Heart left ventricle (tissue), 16 donors: ENCODE results near the gene WDR70. TPM values are rescaled to one million over a fixed set of nuclear protein-coding genes. Genes with fewer than 3 reads are reported as not detected.

Source experiments
- ATAC-seq, 4 donors: fragments of 200-7000 bp; cut with Tn5 transposase; one replicate each; pipeline ENCODE4 v1.9.1; 2020 to 2022; ENCODE audit warnings: moderate library complexity in 4 of 4, mild to moderate bottlenecking in 3 of 4, moderate number of reproducible peaks in 1 of 4
- DNase-seq, 5 donors: peaks; one replicate each; pipeline ENCODE4 v3.0.0-alpha.2; 2020
- H3K27ac ChIP-seq, 12 donors: fragments of 200-600 bp; sonication (generic) in 4 of 12; one replicate each; pipeline versions ENCODE4 v1.5.0 to v1.8.0; 2016 to 2022; ENCODE audit warnings: mild to moderate bottlenecking in 2 of 12
- H3K27me3 ChIP-seq, 9 donors: fragments of 200-600 bp; sonication (generic) in 2 of 9; one replicate each; pipeline versions ENCODE4 v1.5.1 to v1.8.0; 2016 to 2022; ENCODE audit warnings: mild to moderate bottlenecking in 3 of 9
- H3K36me3 ChIP-seq, 9 donors: fragments of 200-600 bp; sonication (generic) in 2 of 9; one replicate each; pipeline versions ENCODE4 v1.5.0 to v1.8.0; 2018 to 2022; ENCODE audit warnings: mild to moderate bottlenecking in 2 of 9
- H3K4me1 ChIP-seq, 12 donors: fragments of 200-600 bp; sonication (generic) in 4 of 12; one replicate each; pipeline versions ENCODE4 v1.5.0 to v1.8.0; 2016 to 2022; ENCODE audit warnings: mild to moderate bottlenecking in 3 of 12
- H3K4me3 ChIP-seq, 12 donors: fragments of 200-600 bp; sonication (generic) in 4 of 12; one replicate each; pipeline versions ENCODE4 v1.5.0 to v1.8.0; 2017 to 2022; ENCODE audit warnings: mild to moderate bottlenecking in 9 of 12, moderate library complexity in 4 of 12
- H3K9me3 ChIP-seq, 12 donors: fragments of 200-600 bp; sonication (generic) in 4 of 12; one replicate each; pipeline versions ENCODE4 v1.5.0 to v1.8.0; 2016 to 2022; ENCODE audit warnings: mild to moderate bottlenecking in 1 of 12
- CTCF ChIP-seq, 12 donors: fragments of 200-600 bp; sonication (generic) in 4 of 12; IDR thresholded peaks; one replicate each; pipeline versions ENCODE4 v1.5.0 to v1.8.0; 2018 to 2022; ENCODE audit warnings: antibody characterized with exemption in 12 of 12, mild to moderate bottlenecking in 5 of 12
- POLR2A ChIP-seq, 2 donors: fragments of 450-650 bp; IDR thresholded peaks; one replicate each; pipeline ENCODE4 v1.6.1; 2017; ENCODE audit warnings: antibody characterized with exemption in 2 of 2, mild to moderate bottlenecking in 2 of 2, moderate library complexity in 2 of 2
- WGBS, 4 donors: extraction: QIAGEN DNeasy Blood & Tissue Kit in 2 of 4; methylation state at CpG; one replicate each; pipeline versions ENCODE4 v1.1.5 to v1.1.7; 2013 to 2018; 5-methylcytosine and 5-hydroxymethylcytosine counted together
- intact Hi-C, 10 donors: fragments of 100-400 bp; cut with DNase I; formaldehyde crosslinking; loops; one replicate each; pipeline versions ENCODE4 v1.11.1 to v1.14.2; 2022
- polyA plus RNA-seq, 2 donors: library from polyadenylated mRNA; stranded (reverse); fragments of 200-250 nt; gene quantifications; one replicate each; pipeline ENCODE4 v1.2.3, GENCODE V29; 2013
- total RNA-seq, 9 donors: library from RNA; depleted of rRNA in 2 of 9; stranded (reverse); fragments of >200 nt in 2 of 9; fragmentation: NEBNext Ultra II Directional in 3 of 9; extraction: Animal tissue kit (Norgen Biotek cat#: 25700) in 3 of 9; gene quantifications; one replicate each; pipeline versions ENCODE4 v1.1.0 to v1.2.4, GENCODE V29; 2016 to 2023
- donor health status: ischemic (EF 13 %, LVEDD 7.1; RV severe dilation, severe dysfunction).
- donor health status: healthy with polysubstance abuse.
- donor health status: DM: no; HTN: yes; CAD: no.
- donor health status: DM: no; HTN: no; CAD: no.
- donor health status: ischemic (EF 25% LVEDD 6.9; RV normal size, moderate dysfunction).
- donor health status: ischemic (EF 25% LVEDD 5.7; RV mildly dilated, moderate dysfunction).
- donor health status: healthy.
- donor health status: DM: yes; HTN: yes; CAD: no.
- donor health status: ischemic (EF 35%, LVEDD 5.7; RV mildly dilated, moderate dysfunction).
- donor health status: nonischemic (EF 11% LVEDD 7.7; RV severe dilation, severe dysfunction).
- donor health status: DM: yes; HTN: yes; CAD: no.
- donor health status: PGD.
- donor health status: ischemic (EF 29% LVEDD 5.4; RV normal size, mild dysfunction).
- donor health status: nonischemic (EF 23%, LVEDD 6.1; RV moderate dilation, normal function).

WDR70 gene
- total and polyA plus RNA-seq, 11 donors, result 6.0 to 31.3 (median 13.6) TPM

DNA sequence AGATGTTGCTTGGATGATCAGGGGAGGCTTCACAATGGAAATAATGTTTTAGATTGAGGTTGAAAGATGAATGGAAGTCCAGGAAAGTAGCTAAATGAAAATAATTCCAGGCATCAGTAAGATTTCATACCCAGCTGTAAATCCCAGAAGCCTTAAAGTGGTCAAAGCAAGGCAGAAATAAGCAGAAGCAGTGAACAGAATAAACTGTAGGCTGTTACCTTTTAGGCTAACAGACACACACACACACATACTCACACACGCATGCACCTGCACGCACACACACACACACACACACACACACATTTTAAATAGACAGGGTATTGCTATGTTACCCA lies 175.3 kb downstream of the WDR70 start:
- DNase-seq (no peak), ATAC-seq (no peak)
- intact Hi-C loops, result no loop called here
- no peak overlapping the region for H3K4me3 ChIP-seq
- TF ChIP-seq CTCF (IDR thresholded peaks at IDR 0.05) (no peak), POLR2A (IDR thresholded peaks at IDR 0.05) (no peak)
- no peaks in the 10 kb centered on the region for H3K36me3 ChIP-seq
- H3K4me1 ChIP-seq, result peaks cover 0 to 21% (median 10%) of the 10 kb centered on the region in 12 donors
- peaks cover 0 to 3% (median 0%) of the 10 kb centered on the region in 12 donors for H3K9me3 ChIP-seq
- no peaks in the 10 kb centered on the region for H3K27me3 ChIP-seq
- 89 to 96% (median 92%) methylated on average over 2 of the region's 2 CpGs for WGBS, 4 donors
- H3K27ac ChIP-seq, result no peak overlapping the region

GRCh38 chr5:37554938-37555337 lies 175.8 kb downstream of the WDR70 start:
- no peaks in the 10 kb centered on the region for H3K27me3 ChIP-seq
- TF ChIP-seq POLR2A (IDR thresholded peaks at IDR 0.05), result no peak
- TF ChIP-seq CTCF (IDR thresholded peaks at IDR 0.05), result peak in 5 of 12 donors; percentile 5 to 32 (median 26)
- H3K4me1 ChIP-seq, result peaks cover 0 to 21% (median 10%) of the 10 kb centered on the region in 12 donors
- ATAC-seq, result no peak
- intact Hi-C loops, result no loop called here
- H3K9me3 ChIP-seq, result peaks cover 0 to 3% (median 0%) of the 10 kb centered on the region in 12 donors
- WGBS, 4 donors, result 23 to 78% (median 60%) methylated on average over 1 of the region's 1 CpG
- no peak overlapping the region for H3K4me3 ChIP-seq
- DNase-seq, result no peak
- H3K27ac ChIP-seq, result no peak overlapping the region
- H3K36me3 ChIP-seq, result no peaks in the 10 kb centered on the region

DNA sequence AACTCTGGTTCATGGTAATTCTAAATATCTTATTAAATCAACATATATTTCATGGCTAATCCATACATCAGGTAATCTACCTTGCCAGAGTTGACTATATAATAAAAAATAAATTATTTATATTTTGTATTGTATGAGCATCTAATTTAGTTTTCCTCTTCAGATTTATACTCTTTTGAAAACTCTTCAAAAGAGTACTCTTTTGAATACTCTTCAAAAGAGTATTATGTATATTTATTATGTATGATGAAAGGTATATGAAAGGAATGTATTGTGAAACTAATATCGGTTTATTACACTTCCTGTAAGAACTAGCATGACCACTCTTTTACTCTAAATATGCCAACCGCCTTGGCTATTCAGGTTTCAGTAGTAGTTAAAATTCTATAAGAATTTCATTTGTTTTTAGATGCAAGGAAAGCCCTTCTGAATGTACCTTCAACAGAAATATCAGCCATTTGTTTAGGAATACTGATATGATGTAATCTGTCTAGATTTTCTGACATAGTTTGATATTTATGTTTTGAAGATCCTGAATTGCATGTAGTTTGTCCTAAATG lies 178.7 kb downstream of the WDR70 start:
- DNase-seq, result no peak
- Histone ChIP-seq H3K27me3 (no peaks in the 10 kb centered on the region), H3K4me1 (peaks cover 0 to 15% (median 8%) of the 10 kb centered on the region in 12 donors), H3K27ac (no peak overlapping the region), H3K4me3 (no peak overlapping the region), H3K36me3 (no peaks in the 10 kb centered on the region), H3K9me3 (peaks cover 0 to 3% (median 0%) of the 10 kb centered on the region in 12 donors)
- no peak for ATAC-seq
- intact Hi-C loops, result no loop called here
- TF ChIP-seq POLR2A (IDR thresholded peaks at IDR 0.05) (no peak), CTCF (IDR thresholded peaks at IDR 0.05) (no peak)
- WGBS, 4 donors, result 88 to 96% (median 95%) methylated on average over 2 of the region's 2 CpGs

DNA sequence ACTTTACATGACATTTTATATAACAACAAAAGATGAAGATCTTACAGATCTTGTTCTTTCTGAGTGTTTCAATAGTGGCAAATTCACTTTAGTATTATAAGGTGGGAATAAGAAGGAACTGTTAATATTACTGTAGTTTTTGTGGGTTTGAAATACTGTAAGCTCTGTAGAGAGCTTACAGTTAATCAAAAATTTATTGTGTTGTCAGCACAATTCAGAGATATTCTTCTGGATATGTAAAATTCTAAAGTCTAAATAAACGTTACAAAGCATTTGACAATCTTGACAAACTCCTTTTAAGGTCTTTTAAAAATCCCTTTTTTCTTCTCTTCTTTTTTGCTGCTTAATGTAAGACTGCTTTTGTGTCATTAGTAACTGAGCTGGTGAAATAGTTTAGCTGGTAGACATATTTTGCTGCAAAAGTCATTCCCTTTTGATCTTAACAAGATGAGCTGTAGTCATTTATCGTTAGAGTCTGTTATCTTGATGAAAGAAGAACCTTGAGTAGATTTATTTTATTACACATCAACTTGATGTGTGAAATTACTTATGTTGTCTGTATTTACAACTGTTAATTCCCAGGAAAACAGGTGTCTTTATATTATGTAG lies 186.0 kb downstream of the WDR70 start:
- WGBS, 4 donors, result 74 to 81% (median 78%) methylated on average over 2 of the region's 2 CpGs
- no peaks in the 10 kb centered on the region for H3K4me1 ChIP-seq
- intact Hi-C loops, result no loop called here

More for the DNA sequence above, 186.0 kb downstream of the WDR70 start:
- Histone ChIP-seq H3K27me3 (no peaks in the 10 kb centered on the region), H3K27ac (no peak overlapping the region), H3K4me3 (no peak overlapping the region), H3K9me3 (no peaks in the 10 kb centered on the region), H3K36me3 (no peaks in the 10 kb centered on the region)
- TF ChIP-seq POLR2A (IDR thresholded peaks at IDR 0.05) (no peak), CTCF (IDR thresholded peaks at IDR 0.05) (no peak)
- ATAC-seq (no peak), DNase-seq (no peak)
